Stimulated activated CD4-positive, alpha-beta T cell treated with anti-CD3 and anti-CD28 coated beads, TNF-alpha, amount 100 ng/mL, for 24 hours (primary cell): ENCODE results near the gene OPTC.

Source experiments
- DNase-seq, 3 experiments: peaks; one replicate each; pipeline ENCODE4 v3.0.0-alpha.2; 2020; ENCODE audit warnings: low read depth in 3 of 3

The OPTC gene

GRCh38 chr1:203491664-203492063 lies 2.3 kb upstream of the OPTC start:
- no peak for DNase-seq

GRCh38 chr1:203492082-203492747 lies 1.7 kb upstream of the OPTC start:
- DNase-seq = no peak

DNA sequence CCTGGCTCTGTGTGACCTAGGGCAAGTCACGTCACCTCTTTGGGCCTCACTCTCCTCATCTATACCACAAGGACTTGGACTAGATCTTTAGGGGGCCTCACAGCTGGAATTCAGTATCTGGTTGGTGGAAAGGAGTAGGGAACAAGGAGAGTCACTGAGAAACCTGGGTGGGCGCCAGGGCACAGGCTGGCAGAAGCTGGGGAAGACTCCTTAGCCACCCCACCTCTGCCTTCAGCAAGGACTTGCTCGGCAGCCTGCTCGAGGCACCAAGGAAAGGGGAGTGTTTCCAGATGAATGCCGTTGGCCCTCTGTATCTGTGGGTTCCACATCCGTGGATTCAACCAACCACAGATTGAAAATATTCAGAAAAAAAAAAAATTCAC lies 1.2 kb upstream of the OPTC start:
- DNase-seq = no peak

GRCh38 chr1:203495845-203496244 lies 1.9 kb downstream of the OPTC start:
- no peak for DNase-seq

- DNase-seq = no peak
Measured at GRCh38 chr1:203497269-203497777, 3.4 kb downstream of the OPTC start.

DNA sequence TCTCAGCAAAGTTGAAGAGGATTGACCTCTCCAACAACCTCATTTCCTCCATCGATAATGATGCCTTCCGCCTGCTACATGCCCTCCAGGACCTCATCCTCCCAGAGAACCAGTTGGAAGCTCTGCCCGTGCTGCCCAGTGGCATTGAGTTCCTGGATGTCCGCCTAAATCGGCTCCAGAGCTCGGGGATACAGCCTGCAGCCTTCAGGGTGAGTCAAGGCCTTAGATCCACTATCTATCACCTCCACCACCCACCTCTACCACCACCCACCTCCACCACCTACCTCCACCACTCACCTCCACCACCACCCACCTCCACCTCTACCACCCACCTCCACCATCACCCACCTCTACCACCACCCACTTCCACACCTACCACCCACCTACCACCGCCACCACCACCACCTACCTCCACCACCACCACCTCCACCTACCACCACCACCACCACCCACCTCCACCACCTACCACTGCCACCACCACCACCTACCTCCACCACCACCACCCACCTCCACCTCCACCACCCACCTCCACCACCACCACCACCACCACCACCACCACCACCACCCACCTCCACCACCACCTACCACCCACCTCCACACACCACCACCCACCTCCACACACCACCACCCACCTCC lies 5.8 kb downstream of the OPTC start:
- no peak for DNase-seq

GRCh38 chr1:203500279-203500678 lies 6.3 kb downstream of the OPTC start:
- DNase-seq = no peak

DNA sequence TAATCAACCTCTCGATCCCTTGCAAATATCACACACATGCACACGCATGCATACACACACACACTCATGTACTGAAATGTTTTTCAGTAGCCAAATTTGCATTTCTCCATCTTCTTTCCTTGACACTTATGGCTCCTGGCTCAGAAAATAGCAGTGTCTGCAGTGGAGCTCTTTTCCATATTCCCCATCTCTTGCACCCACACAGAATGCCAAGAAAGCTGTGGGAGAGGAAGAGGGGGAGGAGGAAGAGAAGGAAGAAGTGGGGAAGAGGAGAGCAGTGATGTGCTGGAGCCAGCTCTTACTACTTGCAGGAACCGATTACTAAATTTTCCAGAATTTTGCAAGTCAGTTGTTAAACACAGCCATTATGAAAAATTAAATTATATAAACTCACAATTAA lies 9.9 kb downstream of the OPTC start:
- no peak for DNase-seq

- peak; percentile 62 to 71 (median 70) for DNase-seq
Measured at GRCh38 chr1:203504400-203505250, 10.7 kb downstream of the OPTC start.

GRCh38 chr1:203505526-203506204 lies 11.7 kb downstream of the OPTC start:
- DNase-seq = no peak

DNA sequence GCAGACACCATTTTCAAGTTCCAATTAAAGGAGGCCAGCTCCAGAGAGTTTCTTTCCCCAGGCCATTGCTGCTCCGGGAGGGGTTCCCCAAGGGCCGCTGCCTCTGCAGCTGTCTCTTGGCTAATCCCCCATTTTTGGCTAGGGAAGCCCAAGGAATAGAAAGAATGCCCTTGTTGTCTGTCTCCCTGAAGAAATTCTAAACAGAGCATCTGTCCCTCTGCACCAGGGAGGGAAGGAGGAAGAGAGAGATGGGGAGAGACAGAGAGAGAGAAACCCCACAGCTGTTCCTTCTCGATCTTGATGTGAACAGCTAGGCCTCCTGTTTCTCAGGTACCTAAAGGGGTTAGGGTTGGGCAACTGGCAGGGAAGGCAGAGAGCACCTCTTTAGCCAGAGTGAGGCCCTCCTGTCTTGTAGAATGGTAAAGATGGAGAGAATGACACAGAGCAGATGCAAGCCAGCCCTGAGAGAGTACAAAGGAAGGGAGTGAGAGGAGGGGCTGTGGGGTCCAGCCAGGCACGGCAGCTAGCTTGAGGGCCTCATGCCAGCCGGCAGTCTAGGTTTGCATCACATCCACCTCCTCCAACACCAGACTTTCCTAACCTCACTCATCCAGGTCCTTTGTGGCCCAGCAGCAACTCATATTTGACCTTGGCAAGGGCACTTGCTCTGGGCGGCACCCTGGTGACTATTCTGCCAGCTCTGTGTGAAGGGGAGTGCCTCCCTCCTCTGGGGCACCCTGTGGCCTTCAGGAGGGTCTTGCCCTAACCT lies 13.1 kb downstream of the OPTC start:
- DNase-seq = no peak

- no peak for DNase-seq
Measured at GRCh38 chr1:203507759-203508158, 13.8 kb downstream of the OPTC start.

DNA sequence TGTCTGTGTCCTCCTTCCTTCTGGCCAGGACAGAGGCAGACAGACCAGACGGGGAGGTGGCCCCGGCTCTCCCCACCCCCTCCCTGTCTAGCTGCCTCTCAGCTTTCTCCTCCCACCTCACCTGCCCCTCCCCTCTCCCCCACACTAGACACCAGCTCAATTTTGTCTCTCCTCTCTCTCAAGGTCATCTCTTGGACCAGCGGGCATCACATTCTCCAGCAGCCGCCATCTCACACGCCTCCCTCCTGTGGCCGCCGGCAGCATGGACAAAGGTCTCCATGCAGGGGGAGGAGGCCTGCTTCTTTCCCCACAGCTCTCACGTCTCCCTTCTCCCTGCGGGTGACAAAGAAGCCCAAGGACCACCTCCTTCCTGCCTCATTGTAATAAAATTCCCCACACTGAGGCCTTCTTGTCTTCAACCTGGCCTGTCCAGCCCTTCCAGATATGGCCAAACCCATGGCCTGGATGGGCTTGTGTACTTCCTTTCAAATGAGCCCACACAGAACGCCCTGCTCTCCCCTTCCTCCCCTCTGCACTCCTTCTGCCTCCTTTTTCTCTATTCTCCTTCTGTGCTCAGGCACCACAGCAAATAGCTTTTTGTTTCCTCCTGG lies 14.6 kb downstream of the OPTC start:
- DNase-seq = no peak

- no peak for DNase-seq
Measured at GRCh38 chr1:203509135-203509534, 15.2 kb downstream of the OPTC start.

GRCh38 chr1:203511513-203511912 lies 17.6 kb downstream of the OPTC start:
- DNase-seq = no peak

- DNase-seq = no peak
Measured at GRCh38 chr1:203511930-203512329, 18.0 kb downstream of the OPTC start.

- DNase-seq = no peak
Measured at GRCh38 chr1:203512517-203512847, 18.5 kb downstream of the OPTC start.

GRCh38 chr1:203512848-203513584 lies 19.1 kb downstream of the OPTC start:
- DNase-seq = peak in 2 of 3 experiments; percentile 31 to 56

DNA sequence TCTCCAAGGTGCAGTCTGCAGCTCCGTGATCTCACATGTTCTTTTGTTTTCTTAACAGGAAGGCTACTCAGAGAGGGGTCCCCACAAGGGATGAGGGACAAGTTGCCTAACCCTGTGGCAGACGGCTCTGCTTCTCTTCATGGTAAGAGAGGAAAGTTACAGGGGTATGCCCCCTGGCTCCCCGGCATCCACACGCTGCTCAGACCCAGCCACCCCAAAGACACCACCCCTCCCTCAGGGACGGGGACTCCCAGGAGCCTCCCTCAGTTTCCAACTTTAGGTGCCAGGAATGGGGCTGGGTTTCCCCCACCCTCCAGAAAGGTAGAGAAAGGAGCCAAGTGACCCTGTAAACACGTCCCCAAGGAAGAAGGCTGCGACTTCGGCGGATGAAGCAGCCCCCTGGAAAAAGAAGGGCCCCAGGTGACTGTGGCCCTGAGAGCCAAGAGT lies 19.7 kb downstream of the OPTC start:
- no peak for DNase-seq

- no peak for DNase-seq
Measured at GRCh38 chr1:203516184-203516583, 22.2 kb downstream of the OPTC start.
